Activated B cell treated with CpG ODN at 0.5 μM for 24 hours (primary cell): ENCODE measurements around the gene ENKD1. TPM values are rescaled to one million over a fixed set of nuclear protein-coding genes. Genes with fewer than 3 reads are reported as not detected.
"Not testable (repeated sequence)": the region's sequence is repeated elsewhere in the genome, so short reads cannot be mapped to it uniquely, and the experiment has no call there.

ENCODE experiments used
- ATAC-seq: fragments of 200-7000 bp; cut with Tn5 transposase; one replicate; pipeline ENCODE4 v1.10.0; 2021; ENCODE audit warnings: low read depth, mild to moderate bottlenecking, moderate library complexity
- CTCF ChIA-PET: fragments of 350-600 bp; sonication (Branson Sonifier 250); formaldehyde crosslinking; loops from one replicate; lab custom pipeline; 2021; ENCODE audit warnings: antibody characterized with exemption; lab: Charles Lee
- POLR2A ChIA-PET: fragments of 350-600 bp; sonication (Branson Sonifier 250); formaldehyde crosslinking; loops from one replicate; lab custom pipeline; 2021; ENCODE audit warnings: antibody characterized with exemption; lab: Charles Lee
- DNase-seq: peaks from one replicate; pipeline ENCODE4 v3.0.0; 2022
- H3K27ac Mint-ChIP-seq: one replicate; pipeline ENCODE4 v1.8.0; 2020; ENCODE audit warnings: mixed read lengths
- H3K27me3 Mint-ChIP-seq: one replicate; pipeline ENCODE4 v1.8.0; 2021; ENCODE audit warnings: mixed read lengths
- H3K36me3 Mint-ChIP-seq: one replicate; pipeline ENCODE4 v1.8.0; 2021; ENCODE audit warnings: low read depth, mixed read lengths
- H3K4me1 Mint-ChIP-seq: one replicate; pipeline ENCODE4 v1.8.0; 2021; ENCODE audit warnings: mixed read lengths
- H3K4me3 Mint-ChIP-seq: one replicate; pipeline ENCODE4 v1.8.0; 2020; ENCODE audit warnings: mild to moderate bottlenecking, mixed read lengths
- H3K9me3 Mint-ChIP-seq: one replicate; pipeline ENCODE4 v1.8.0; 2020; ENCODE audit warnings: mixed read lengths
- intact Hi-C: fragments of 100-400 bp; cut with micrococcal nuclease; formaldehyde crosslinking; loops from one replicate; pipeline ENCODE4 v1.15.1; 2024
- total RNA-seq: library from RNA; stranded (reverse); gene quantifications from 2 replicates; pipeline ENCODE4 v1.2.3, GENCODE V29; 2022
- TF ChIP-seq, protein P1 (sequence below): fragments of 200-600 bp; IDR thresholded peaks from one replicate; pipeline ENCODE4 v1.8.0; 2022; ENCODE audit warnings: antibody characterized with exemption, mild to moderate bottlenecking

ENKD1 gene
- total RNA-seq, 1 donor from 2014 or later = 8.9 TPM

DNA sequence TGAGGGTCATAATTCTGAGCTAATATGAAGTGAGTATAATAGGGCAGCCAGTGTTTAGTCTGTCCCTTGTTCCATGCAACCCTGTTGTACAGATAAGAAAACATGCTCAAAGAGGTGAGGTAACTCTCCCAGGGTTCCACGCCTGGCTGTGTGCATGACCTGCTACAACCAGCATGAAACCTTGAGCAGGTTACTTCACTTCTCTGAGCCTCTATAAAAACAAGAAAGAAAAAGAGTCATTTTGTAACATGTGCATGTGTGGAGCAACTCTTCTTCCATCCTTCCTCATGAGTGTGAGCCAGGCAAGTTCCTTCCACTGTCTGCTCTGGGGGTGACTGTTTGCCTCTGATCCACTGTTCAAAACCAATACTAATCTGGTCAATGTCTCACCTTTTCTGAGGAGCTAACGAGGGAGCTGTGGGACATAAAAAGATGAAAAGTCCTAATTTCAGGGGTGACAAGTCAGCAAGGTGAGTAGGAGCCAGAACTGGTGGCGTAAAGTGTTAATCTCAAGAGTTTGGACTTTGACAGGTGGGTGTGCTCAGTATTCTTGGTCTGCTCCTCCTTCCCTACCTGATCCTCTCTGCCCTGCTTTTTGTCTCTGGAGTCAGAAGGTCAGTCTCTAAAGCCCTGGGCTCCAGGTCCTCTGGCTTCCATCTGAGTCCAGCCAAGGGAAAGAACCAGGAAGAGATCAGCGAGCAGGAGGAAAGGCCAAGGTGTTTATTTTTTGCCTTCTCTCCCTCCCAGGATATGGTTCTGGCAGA lies 31.1 kb upstream of the ENKD1 start:
- H3K9me3 Mint-ChIP-seq = no peaks in the 10 kb centered on the region
- peaks cover 9% of the 10 kb centered on the region for H3K4me1 Mint-ChIP-seq
- peaks cover 12% of the 10 kb centered on the region for H3K36me3 Mint-ChIP-seq
- TF ChIP-seq, protein P1, sequence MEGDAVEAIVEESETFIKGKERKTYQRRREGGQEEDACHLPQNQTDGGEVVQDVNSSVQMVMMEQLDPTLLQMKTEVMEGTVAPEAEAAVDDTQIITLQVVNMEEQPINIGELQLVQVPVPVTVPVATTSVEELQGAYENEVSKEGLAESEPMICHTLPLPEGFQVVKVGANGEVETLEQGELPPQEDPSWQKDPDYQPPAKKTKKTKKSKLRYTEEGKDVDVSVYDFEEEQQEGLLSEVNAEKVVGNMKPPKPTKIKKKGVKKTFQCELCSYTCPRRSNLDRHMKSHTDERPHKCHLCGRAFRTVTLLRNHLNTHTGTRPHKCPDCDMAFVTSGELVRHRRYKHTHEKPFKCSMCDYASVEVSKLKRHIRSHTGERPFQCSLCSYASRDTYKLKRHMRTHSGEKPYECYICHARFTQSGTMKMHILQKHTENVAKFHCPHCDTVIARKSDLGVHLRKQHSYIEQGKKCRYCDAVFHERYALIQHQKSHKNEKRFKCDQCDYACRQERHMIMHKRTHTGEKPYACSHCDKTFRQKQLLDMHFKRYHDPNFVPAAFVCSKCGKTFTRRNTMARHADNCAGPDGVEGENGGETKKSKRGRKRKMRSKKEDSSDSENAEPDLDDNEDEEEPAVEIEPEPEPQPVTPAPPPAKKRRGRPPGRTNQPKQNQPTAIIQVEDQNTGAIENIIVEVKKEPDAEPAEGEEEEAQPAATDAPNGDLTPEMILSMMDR = no peak
- POLR2A ChIA-PET = no interaction called here
- intact Hi-C loops = no loop called here
- CTCF ChIA-PET = no interaction called here
- ATAC-seq (no peak), DNase-seq (no peak)
- H3K4me3 Mint-ChIP-seq = no peak overlapping the region
- no peak overlapping the region for H3K27ac Mint-ChIP-seq
- H3K27me3 Mint-ChIP-seq = no peaks in the 10 kb centered on the region

DNA sequence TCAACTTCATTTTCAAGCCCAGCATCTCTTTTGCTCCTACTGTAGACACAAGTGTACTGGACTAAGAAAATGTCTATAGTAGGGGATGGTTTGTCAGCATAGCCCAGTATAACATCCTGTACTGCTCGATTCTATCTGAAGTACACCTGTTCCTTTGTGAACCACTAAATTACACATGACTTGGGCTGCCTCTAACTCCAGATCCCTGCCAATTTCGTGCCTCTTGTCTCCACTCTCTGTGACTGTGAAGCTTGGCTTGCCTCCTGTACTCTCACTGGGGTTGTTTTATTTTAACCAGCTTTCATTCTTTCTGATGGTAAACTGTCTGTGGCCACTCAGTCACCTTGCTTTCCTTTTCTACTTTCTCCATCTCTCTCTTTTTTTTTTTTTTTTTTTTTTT lies 28.1 kb upstream of the ENKD1 start:
- Mint-ChIP-seq H3K4me1 (peaks cover 20% of the 10 kb centered on the region), H3K27me3 (no peaks in the 10 kb centered on the region), H3K4me3 (no peak overlapping the region), H3K27ac (no peak overlapping the region), H3K36me3 (peaks cover 14% of the 10 kb centered on the region), H3K9me3 (no peaks in the 10 kb centered on the region)
- intact Hi-C loops = no loop called here
- ChIA-PET POLR2A (interaction anchor here (0.9 kb wide), 1 partner anchor 24 kb away, joined by 13 read pairs; the partner anchor contains the start of gene GFOD2), CTCF (no interaction called here)
- no peak for DNase-seq
- TF ChIP-seq, protein P1 = no peak
- no peak for ATAC-seq

DNA sequence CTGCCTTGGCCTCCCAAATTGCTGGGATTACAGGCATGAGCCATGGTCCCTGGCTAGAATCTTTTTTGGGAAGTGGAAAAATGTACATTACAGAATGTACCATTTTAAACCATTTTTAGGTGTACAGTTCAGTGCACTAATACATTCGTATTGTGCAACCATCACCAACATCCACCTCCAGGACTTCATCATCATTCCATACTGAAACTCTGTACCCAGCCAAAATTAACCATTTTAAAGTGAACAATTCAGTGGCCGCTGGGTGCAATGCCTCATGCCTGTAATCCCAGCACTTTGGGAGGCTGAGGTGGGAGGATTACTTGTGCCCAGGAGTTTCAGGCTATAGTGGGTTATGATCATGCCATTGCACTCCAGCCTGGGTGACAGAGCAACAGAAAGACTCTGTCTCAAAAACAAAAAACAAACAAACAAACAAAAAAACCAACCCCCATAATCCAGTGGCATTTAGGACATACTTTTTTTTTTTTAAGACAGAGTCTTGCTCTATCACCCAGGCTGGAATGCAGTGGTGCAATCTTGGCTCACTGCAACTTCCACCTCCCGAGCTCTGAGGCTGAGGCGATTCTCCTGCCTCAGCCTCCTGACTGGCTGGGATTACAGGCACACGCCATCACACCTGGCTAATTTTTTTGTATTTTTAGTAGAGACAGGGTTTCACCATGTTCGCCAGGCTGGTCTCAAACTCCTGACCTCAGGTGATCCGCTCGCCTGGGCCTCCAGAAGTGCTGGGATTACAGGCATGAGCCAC lies 27.2 kb upstream of the ENKD1 start:
- CTCF ChIA-PET, DNase-seq, H3K27me3 Mint-ChIP-seq, ATAC-seq, intact Hi-C loops, H3K27ac Mint-ChIP-seq, POLR2A ChIA-PET, H3K4me3 Mint-ChIP-seq, H3K9me3 Mint-ChIP-seq: not testable (repeated sequence)
- Mint-ChIP-seq H3K36me3 (peaks cover 14% of the 10 kb centered on the region), H3K4me1 (peaks cover 20% of the 10 kb centered on the region)

DNA sequence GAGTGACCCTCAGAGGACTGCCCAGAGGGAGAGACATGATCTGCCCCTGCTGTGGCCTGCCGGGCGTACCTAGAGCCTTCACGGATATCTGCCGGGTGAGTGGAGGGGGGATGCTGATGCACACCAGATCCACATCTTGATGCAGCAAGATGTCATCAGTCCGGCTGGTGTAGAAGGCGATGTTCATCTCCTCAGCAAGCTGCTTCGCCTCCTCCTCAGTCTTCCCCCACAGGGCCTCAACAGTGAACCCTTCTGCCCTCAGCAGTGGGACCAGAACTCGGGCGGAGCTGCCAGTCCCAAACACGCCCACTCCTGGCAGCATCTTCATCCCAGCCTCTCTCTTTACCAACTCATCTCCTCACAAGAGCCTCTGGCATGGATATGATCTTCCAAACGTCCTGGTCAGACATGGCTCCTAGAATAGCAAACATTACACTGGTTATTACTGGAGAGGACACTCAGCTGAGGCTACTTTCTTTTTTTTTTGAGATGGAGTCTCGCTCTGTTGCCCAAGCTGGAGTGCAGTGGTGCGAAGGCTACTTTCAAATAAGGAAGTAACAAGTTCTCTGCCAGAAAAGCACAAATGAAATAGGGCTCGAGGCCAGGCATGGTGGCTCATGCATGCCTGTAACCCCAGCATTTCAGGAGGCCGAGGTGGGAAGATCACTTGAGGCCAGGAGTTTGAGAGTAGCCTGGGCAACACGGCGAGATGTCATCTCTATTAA lies 19.0 kb upstream of the ENKD1 start:
- Mint-ChIP-seq H3K4me3 (peak overlapping the region; percentile 53), H3K9me3 (no peaks in the 10 kb centered on the region), H3K4me1 (peaks cover 27% of the 10 kb centered on the region), H3K27me3 (no peaks in the 10 kb centered on the region), H3K27ac (peak overlapping the region; percentile 77), H3K36me3 (peaks cover 23% of the 10 kb centered on the region)
- POLR2A ChIA-PET = interaction anchor here (0.9 to 1.9 kb wide), 3 partner anchors 18 to 121 kb away, joined by 3 to 10 read pairs (median 3); partner anchors contain the start of genes GFOD2, RANBP10 and TSNAXIP1
- ATAC-seq (peak; percentile 92), DNase-seq (no peak)
- intact Hi-C loops = loop anchor here (5.0 kb wide), 1 partner anchor 122 kb away; the partner anchor contains the start of genes RANBP10 and TSNAXIP1
- CTCF ChIA-PET = no interaction called here
- TF ChIP-seq, protein P1 = no peak

DNA sequence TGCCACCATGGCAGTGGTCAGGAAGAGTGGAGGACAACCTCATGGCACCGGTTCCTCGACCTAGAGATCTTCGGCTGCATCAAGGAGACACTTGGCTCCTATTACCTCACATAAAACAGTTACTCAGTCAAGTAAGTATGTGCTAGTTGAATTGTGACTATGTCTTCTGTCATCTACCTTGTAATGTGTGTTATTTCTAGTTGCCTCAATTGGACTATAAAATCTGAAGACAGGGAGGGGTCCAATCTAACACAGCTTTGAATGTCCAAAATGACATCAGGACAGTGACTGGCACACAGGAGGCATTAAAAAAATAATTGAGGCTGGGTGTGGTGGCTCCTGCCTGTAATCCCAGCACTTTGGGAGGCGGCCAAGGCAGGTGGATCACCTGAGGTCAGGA lies 17.2 kb upstream of the ENKD1 start:
- Mint-ChIP-seq H3K36me3 (peaks cover 24% of the 10 kb centered on the region), H3K9me3 (no peaks in the 10 kb centered on the region), H3K27me3 (no peaks in the 10 kb centered on the region), H3K4me3 (no peak overlapping the region), H3K4me1 (peaks cover 27% of the 10 kb centered on the region), H3K27ac (no peak overlapping the region)
- no peak for DNase-seq
- ChIA-PET CTCF (interaction anchor here (0.7 kb wide), 1 partner anchor 257 kb away, joined by 3 read pairs; no protein-coding TSS in a partner anchor), POLR2A (no interaction called here)
- intact Hi-C loops = no loop called here
- no peak for ATAC-seq
- TF ChIP-seq, protein P1 = no peak
